Measurements from ENCODE around the gene WWOX.

Gene WWOX

GRCh38 chr16:78485188-78485916 is 385.9 kb downstream of the WWOX start:
- DNase-seq (ENCODE audit: insufficient read length, low spot score): no peak
- no peak for TF ChIP-seq POLR2A (IDR thresholded peaks at IDR 0.05; ENCODE audit: low read depth, low read length)
- no peak for TF ChIP-seq PAX5 (IDR thresholded peaks at IDR 0.05; ENCODE audit: insufficient read depth, low read length, severe bottlenecking)
- no peak for TF ChIP-seq SPI1 (IDR thresholded peaks at IDR 0.05; ENCODE audit: low read depth, low read length)
- no peak for TF ChIP-seq POU2F2 (IDR thresholded peaks at IDR 0.05; ENCODE audit: low read depth, low read length)
- TF ChIP-seq TAF1 (IDR thresholded peaks at IDR 0.05; ENCODE audit: low read depth, low read length): no peak
- TF ChIP-seq POLR2AphosphoS5 (IDR thresholded peaks at IDR 0.05; ENCODE audit: low read depth, low read length): no peak
- no peak for FAIRE-seq

GRCh38 chr16:78485917-78486257 is 386.4 kb downstream of the WWOX start:
- no peak for FAIRE-seq
- DNase-seq (ENCODE audit: insufficient read length, low spot score): no peak
- TF ChIP-seq POU2F2 (IDR thresholded peaks at IDR 0.05; ENCODE audit: low read depth, low read length): no peak
- TF ChIP-seq POLR2A (IDR thresholded peaks at IDR 0.05; ENCODE audit: low read depth, low read length): no peak
- TF ChIP-seq SPI1 (IDR thresholded peaks at IDR 0.05; ENCODE audit: low read depth, low read length): no peak
- no peak for TF ChIP-seq POLR2AphosphoS5 (IDR thresholded peaks at IDR 0.05; ENCODE audit: low read depth, low read length)
- TF ChIP-seq TAF1 (IDR thresholded peaks at IDR 0.05; ENCODE audit: low read depth, low read length): no peak
- TF ChIP-seq PAX5 (IDR thresholded peaks at IDR 0.05; ENCODE audit: insufficient read depth, low read length, severe bottlenecking): no peak

DNA sequence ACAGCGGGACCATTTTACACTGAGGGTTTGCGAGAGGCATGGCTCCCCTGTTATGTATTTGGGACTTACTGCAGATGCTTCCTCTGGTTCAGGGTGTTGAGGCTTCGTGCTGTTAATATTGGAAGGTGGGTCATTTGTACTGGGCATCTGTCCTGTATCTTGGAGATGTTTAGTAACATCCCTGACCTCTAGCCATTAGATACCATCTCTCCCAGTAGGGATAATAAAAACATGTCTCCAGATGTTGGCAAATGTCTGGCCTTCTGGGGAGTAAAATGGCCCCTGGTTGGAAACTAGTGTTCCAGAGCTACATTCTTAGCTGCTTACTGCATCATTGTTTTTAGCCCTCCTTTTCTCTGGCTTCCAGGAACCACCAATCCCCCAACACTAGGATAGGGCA is 388.0 kb downstream of the WWOX start:
- FAIRE-seq: no peak
- DNase-seq (ENCODE audit: insufficient read length, low spot score): no peak
- TF ChIP-seq POLR2AphosphoS5 (IDR thresholded peaks at IDR 0.05; ENCODE audit: low read depth, low read length) (no peak), POLR2A (IDR thresholded peaks at IDR 0.05; ENCODE audit: low read depth, low read length) (no peak), PAX5 (IDR thresholded peaks at IDR 0.05; ENCODE audit: insufficient read depth, low read length, severe bottlenecking) (no peak), POU2F2 (IDR thresholded peaks at IDR 0.05; ENCODE audit: low read depth, low read length) (no peak), SPI1 (IDR thresholded peaks at IDR 0.05; ENCODE audit: low read depth, low read length) (no peak), TAF1 (IDR thresholded peaks at IDR 0.05; ENCODE audit: low read depth, low read length) (no peak)

DNA sequence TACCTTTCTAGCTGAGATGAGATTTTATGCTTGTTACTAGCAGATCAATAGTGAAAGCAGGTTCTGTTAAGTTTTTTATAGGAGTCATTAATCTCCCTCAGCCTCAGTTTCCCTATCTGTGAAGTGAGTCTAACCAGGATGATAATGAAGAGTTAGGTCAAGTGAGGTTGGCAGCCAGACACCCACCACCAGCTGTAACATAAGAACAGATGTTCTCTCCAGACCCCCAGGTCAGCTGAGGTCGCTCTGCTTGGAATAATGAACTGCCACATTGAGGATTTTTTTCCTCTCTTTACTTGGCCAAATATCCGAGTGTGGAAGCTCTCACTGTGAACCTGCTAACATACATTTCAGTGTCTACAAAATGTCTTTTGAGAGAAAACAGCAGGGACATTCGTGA is 389.6 kb downstream of the WWOX start:
- DNase-seq (ENCODE audit: insufficient read length, low spot score) (no peak), FAIRE-seq (no peak)
- TF ChIP-seq TAF1 (IDR thresholded peaks at IDR 0.05; ENCODE audit: low read depth, low read length) (no peak), POU2F2 (IDR thresholded peaks at IDR 0.05; ENCODE audit: low read depth, low read length) (no peak), POLR2A (IDR thresholded peaks at IDR 0.05; ENCODE audit: low read depth, low read length) (no peak), PAX5 (IDR thresholded peaks at IDR 0.05; ENCODE audit: insufficient read depth, low read length, severe bottlenecking) (no peak), SPI1 (IDR thresholded peaks at IDR 0.05; ENCODE audit: low read depth, low read length) (no peak), POLR2AphosphoS5 (IDR thresholded peaks at IDR 0.05; ENCODE audit: low read depth, low read length) (no peak)

DNA sequence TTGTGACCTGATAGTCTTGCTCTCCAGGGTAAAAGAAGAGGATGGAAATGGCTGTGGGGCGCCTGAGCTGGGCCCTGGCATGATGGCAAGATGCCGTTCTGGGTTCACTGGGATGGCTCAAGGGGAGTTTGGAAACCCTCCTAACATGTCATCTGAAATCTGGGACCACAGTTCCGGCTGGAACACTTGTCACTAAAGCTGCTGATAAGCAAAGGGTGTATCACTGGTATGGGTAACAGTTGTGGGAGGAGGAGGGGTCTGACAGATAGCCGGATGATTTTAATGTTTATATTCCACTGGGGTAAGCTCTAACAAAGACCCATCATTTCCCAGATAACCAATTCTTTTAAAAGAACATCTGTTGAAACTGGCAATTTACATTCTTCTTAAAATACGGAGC is 390.2 kb downstream of the WWOX start:
- TF ChIP-seq POLR2A (IDR thresholded peaks at IDR 0.05; ENCODE audit: low read depth, low read length) (no peak), POU2F2 (IDR thresholded peaks at IDR 0.05; ENCODE audit: low read depth, low read length) (no peak), POLR2AphosphoS5 (IDR thresholded peaks at IDR 0.05; ENCODE audit: low read depth, low read length) (no peak), TAF1 (IDR thresholded peaks at IDR 0.05; ENCODE audit: low read depth, low read length) (no peak), PAX5 (IDR thresholded peaks at IDR 0.05; ENCODE audit: insufficient read depth, low read length, severe bottlenecking) (no peak), SPI1 (IDR thresholded peaks at IDR 0.05; ENCODE audit: low read depth, low read length) (no peak)
- FAIRE-seq (no peak), DNase-seq (ENCODE audit: insufficient read length, low spot score) (no peak)

DNA sequence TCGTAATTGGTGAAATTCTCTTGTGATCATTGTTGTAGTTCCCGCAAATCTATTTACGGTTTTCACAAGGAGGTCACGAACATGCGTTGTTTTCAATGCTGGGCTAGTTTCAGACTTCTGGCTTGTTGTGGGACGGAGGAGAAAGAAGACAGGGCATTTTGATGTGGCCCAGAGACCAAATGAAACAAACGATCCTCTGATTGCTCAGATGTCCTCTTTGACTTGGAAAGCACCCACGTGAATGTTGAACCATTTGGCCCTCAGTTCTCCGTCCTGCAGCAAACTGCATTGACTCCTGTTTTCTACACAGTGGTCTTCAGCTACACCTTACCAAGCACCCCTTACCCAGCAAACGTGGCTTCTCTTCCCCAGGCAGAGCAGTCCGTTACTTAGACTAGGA is 391.0 kb downstream of the WWOX start:
- TF ChIP-seq PAX5 (IDR thresholded peaks at IDR 0.05; ENCODE audit: insufficient read depth, low read length, severe bottlenecking): no peak
- TF ChIP-seq POU2F2 (IDR thresholded peaks at IDR 0.05; ENCODE audit: low read depth, low read length): no peak
- TF ChIP-seq POLR2AphosphoS5 (IDR thresholded peaks at IDR 0.05; ENCODE audit: low read depth, low read length): no peak
- no peak for TF ChIP-seq SPI1 (IDR thresholded peaks at IDR 0.05; ENCODE audit: low read depth, low read length)
- no peak for TF ChIP-seq POLR2A (IDR thresholded peaks at IDR 0.05; ENCODE audit: low read depth, low read length)
- TF ChIP-seq TAF1 (IDR thresholded peaks at IDR 0.05; ENCODE audit: low read depth, low read length): no peak
- DNase-seq (ENCODE audit: insufficient read length, low spot score) (no peak), FAIRE-seq (no peak)

- TF ChIP-seq TAF1 (IDR thresholded peaks at IDR 0.05; ENCODE audit: low read depth, low read length) (no peak), SPI1 (IDR thresholded peaks at IDR 0.05; ENCODE audit: low read depth, low read length) (no peak), POU2F2 (IDR thresholded peaks at IDR 0.05; ENCODE audit: low read depth, low read length) (no peak), PAX5 (IDR thresholded peaks at IDR 0.05; ENCODE audit: insufficient read depth, low read length, severe bottlenecking) (no peak), POLR2A (IDR thresholded peaks at IDR 0.05; ENCODE audit: low read depth, low read length) (no peak), POLR2AphosphoS5 (IDR thresholded peaks at IDR 0.05; ENCODE audit: low read depth, low read length) (no peak)
- DNase-seq (ENCODE audit: insufficient read length, low spot score) (no peak), FAIRE-seq (no peak)
These were observed 391.4 kb downstream of the WWOX start for GRCh38 chr16:78490847-78491246.

DNA sequence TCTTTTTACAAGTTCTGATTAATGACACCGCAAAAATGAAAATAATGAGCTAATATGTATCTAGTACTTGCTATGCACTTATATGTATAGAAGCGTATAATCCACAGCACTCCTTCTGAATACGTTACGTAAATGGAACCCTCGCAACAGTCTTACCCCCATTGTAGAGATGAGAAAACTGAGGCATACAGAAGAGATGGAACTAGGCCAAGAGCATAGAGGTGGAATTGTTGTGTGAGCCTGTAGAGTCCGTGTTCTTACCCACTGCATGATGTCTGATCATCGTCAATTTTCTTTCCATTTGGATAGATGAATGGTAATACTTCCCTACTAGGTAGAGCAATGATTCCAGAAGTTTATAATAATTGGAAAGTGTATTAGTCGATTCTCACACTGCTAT is 394.1 kb downstream of the WWOX start:
- DNase-seq (ENCODE audit: insufficient read length, low spot score): no peak
- no peak for FAIRE-seq
- TF ChIP-seq POU2F2 (IDR thresholded peaks at IDR 0.05; ENCODE audit: low read depth, low read length) (no peak), POLR2AphosphoS5 (IDR thresholded peaks at IDR 0.05; ENCODE audit: low read depth, low read length) (no peak), PAX5 (IDR thresholded peaks at IDR 0.05; ENCODE audit: insufficient read depth, low read length, severe bottlenecking) (no peak), TAF1 (IDR thresholded peaks at IDR 0.05; ENCODE audit: low read depth, low read length) (no peak), SPI1 (IDR thresholded peaks at IDR 0.05; ENCODE audit: low read depth, low read length) (no peak), POLR2A (IDR thresholded peaks at IDR 0.05; ENCODE audit: low read depth, low read length) (no peak)

DNA sequence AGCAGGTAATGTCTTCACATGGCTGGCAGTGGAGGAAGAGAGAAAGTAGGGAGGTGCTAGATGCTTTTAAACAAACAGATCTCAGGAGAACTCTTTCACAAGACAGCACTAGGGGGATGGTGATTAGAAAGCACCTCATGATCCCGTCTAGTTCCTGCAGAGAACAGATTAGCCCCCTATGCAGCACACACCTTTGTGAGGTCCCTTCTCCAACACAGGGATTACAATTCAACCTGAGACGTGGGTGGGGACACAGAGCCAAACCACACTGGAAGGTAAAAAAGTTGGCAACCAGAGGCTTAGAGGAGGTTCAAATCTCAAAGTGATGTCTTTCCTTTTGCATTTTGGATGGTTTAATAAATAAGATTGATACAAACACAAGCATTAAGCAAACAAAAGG is 394.7 kb downstream of the WWOX start:
- FAIRE-seq (no peak), DNase-seq (ENCODE audit: insufficient read length, low spot score) (no peak)
- TF ChIP-seq TAF1 (IDR thresholded peaks at IDR 0.05; ENCODE audit: low read depth, low read length) (no peak), POU2F2 (IDR thresholded peaks at IDR 0.05; ENCODE audit: low read depth, low read length) (no peak), SPI1 (IDR thresholded peaks at IDR 0.05; ENCODE audit: low read depth, low read length) (no peak), PAX5 (IDR thresholded peaks at IDR 0.05; ENCODE audit: insufficient read depth, low read length, severe bottlenecking) (no peak), POLR2A (IDR thresholded peaks at IDR 0.05; ENCODE audit: low read depth, low read length) (no peak), POLR2AphosphoS5 (IDR thresholded peaks at IDR 0.05; ENCODE audit: low read depth, low read length) (no peak)

Data from GM12891 (cell line).